H1 (cell line): ENCODE data around the gene HDHD5. TPM values are rescaled to one million over a fixed set of nuclear protein-coding genes. Genes with fewer than 3 reads are reported as not detected.

Experiments
- CTCF ChIA-PET: fragments of 300-600 bp; sonication (Branson Sonifier 250); formaldehyde crosslinking; loops from one replicate; lab custom pipeline; 2021; ENCODE audit not compliant: partially characterized antibody; lab: Charles Lee
- POLR2A ChIA-PET: fragments of 300-600 bp; sonication (Branson Sonifier 250); formaldehyde crosslinking; loops from one replicate; lab custom pipeline; 2021; ENCODE audit warnings: inconsistent platforms; ENCODE audit not compliant: partially characterized antibody; lab: Charles Lee
- DNase-seq, 2 experiments: peaks; one replicate each; pipeline versions ENCODE4 v3.0.0 to v3.0.0-alpha.2; 2010 to 2022; ENCODE audit warnings: low spot score in 2 of 2, low read depth in 1 of 2, mixed read lengths in 1 of 2
- FAIRE-seq: peaks from 2 replicates; lab custom pipeline; 2011; peaks lifted over from hg19 to GRCh38; lab: Jason Lieb, UNC
- H2AFZ ChIP-seq: 2 replicates; pipeline ENCODE4 v1.8.1; 2012; ENCODE audit warnings: low read length, inconsistent platforms
- H2AK5ac ChIP-seq: 2 replicates; pipeline ENCODE4 v1.6.1; 2013; ENCODE audit warnings: low read depth, low read length
- H2BK120ac ChIP-seq: replicated peaks from 2 replicates; pipeline ENCODE3; 2013; ENCODE audit warnings: low read depth, low read length, inconsistent platforms
- H2BK12ac ChIP-seq: 2 replicates; pipeline ENCODE4 v1.6.1; 2013; ENCODE audit warnings: low read depth, low read length
- H2BK15ac ChIP-seq: 2 replicates; pipeline ENCODE4 v1.6.1; 2013; ENCODE audit warnings: low read length
- H2BK20ac ChIP-seq: 2 replicates; pipeline ENCODE4 v1.6.1; 2013; ENCODE audit warnings: low read length
- H2BK5ac ChIP-seq: 2 replicates; pipeline ENCODE4 v1.6.1; 2013; ENCODE audit warnings: low read depth, low read length
- H3K14ac ChIP-seq: 2 replicates; pipeline ENCODE4 v1.6.1; 2013; ENCODE audit warnings: inconsistent platforms; ENCODE audit not compliant: insufficient read length
- H3K18ac ChIP-seq: 2 replicates; pipeline ENCODE4 v1.6.1; 2013; ENCODE audit warnings: low read length; ENCODE audit errors: extremely low read depth
- H3K23ac ChIP-seq: 2 replicates; pipeline ENCODE4 v1.6.1; 2013; ENCODE audit warnings: inconsistent platforms; ENCODE audit not compliant: insufficient read length
- H3K23me2 ChIP-seq: 2 replicates; pipeline ENCODE4 v1.6.1; 2013; ENCODE audit warnings: low read depth, low read length
- H3K27ac ChIP-seq: 2 replicates; pipeline ENCODE4 v1.6.1; 2011; ENCODE audit warnings: low read depth, low read length, inconsistent platforms
- H3K27me3 ChIP-seq, 4 experiments: replicated peaks in 1 of 4; 1 replicate in 1 of 4; 2 replicates in 3 of 4; pipeline versions ENCODE4 v1.6.1 to v1.8.1; 2011 to 2013; ENCODE audit warnings: low read length in 3 of 4, mild to moderate bottlenecking in 3 of 4, inconsistent platforms in 2 of 4, mixed read lengths in 2 of 4, moderate library complexity in 1 of 4; ENCODE audit not compliant: control insufficient read depth in 3 of 4, insufficient read depth in 3 of 4; ENCODE audit errors: extremely low read depth in 1 of 4
- H3K36me3 ChIP-seq, 4 experiments: 2 replicates each; pipeline versions ENCODE4 v1.6.1 to v1.8.1; 2011 to 2013; ENCODE audit warnings: mild to moderate bottlenecking in 4 of 4, low read length in 3 of 4, moderate library complexity in 2 of 4, control low read depth in 1 of 4, inconsistent platforms in 1 of 4; ENCODE audit not compliant: insufficient read depth in 4 of 4, control insufficient read depth in 2 of 4
- H3K4ac ChIP-seq: replicated peaks from 2 replicates; pipeline ENCODE3; 2013; ENCODE audit warnings: low read length, low read depth, mixed read lengths, inconsistent platforms; ENCODE audit not compliant: insufficient read length
- H3K4me1 ChIP-seq, 4 experiments: replicated peaks in 1 of 4; 1 replicate in 1 of 4; 2 replicates in 3 of 4; pipeline versions ENCODE4 v1.6.1 to v1.8.1; 2011 to 2013; ENCODE audit warnings: low read length in 3 of 4, inconsistent platforms in 2 of 4, mixed read lengths in 1 of 4; ENCODE audit not compliant: insufficient read depth in 4 of 4, control insufficient read depth in 3 of 4
- H3K4me2 ChIP-seq, 2 experiments: 2 replicates each; pipeline versions ENCODE4 v1.6.1 to v1.8.1; 2011 to 2013; ENCODE audit warnings: low read depth in 2 of 2, low read length in 2 of 2, control low read depth in 1 of 2, inconsistent platforms in 1 of 2, mild to moderate bottlenecking in 1 of 2; ENCODE audit not compliant: insufficient read depth in 1 of 2
- H3K4me3 ChIP-seq, 4 experiments: fragments of 200-600, 300-600 bp in 1 of 4; sonication (generic), shearing (Covaris generic), sonication (Bioruptor Twin) in 1 of 4; 2 replicates each; pipeline versions ENCODE4 v1.5.1 to v1.8.1; 2011 to 2016; ENCODE audit warnings: low read length in 4 of 4, low read depth in 3 of 4, control low read depth in 2 of 4, inconsistent platforms in 2 of 4, mild to moderate bottlenecking in 2 of 4, mixed read lengths in 1 of 4, moderate library complexity in 1 of 4; ENCODE audit not compliant: insufficient read depth in 2 of 4; ENCODE audit errors: extremely low read depth in 1 of 4
- H3K56ac ChIP-seq: replicated peaks from 2 replicates; pipeline ENCODE3; 2013; ENCODE audit warnings: low read depth, mild to moderate bottlenecking, mixed read lengths, low read length, inconsistent platforms; ENCODE audit not compliant: insufficient read length
- H3K79me1 ChIP-seq: 2 replicates; pipeline ENCODE4 v1.6.1; 2013; ENCODE audit warnings: low read depth, low read length, control low read depth
- H3K79me2 ChIP-seq, 2 experiments: 2 replicates each; pipeline versions ENCODE4 v1.6.1 to v1.8.1; 2012 to 2013; ENCODE audit warnings: low read length in 2 of 2, mild to moderate bottlenecking in 2 of 2, inconsistent platforms in 1 of 2; ENCODE audit not compliant: insufficient read depth in 2 of 2, control insufficient read depth in 1 of 2
- H3K9ac ChIP-seq, 4 experiments: replicated peaks in 1 of 4; 1 replicate in 1 of 4; 2 replicates in 3 of 4; pipeline versions ENCODE4 v1.6.1 to v1.8.1; 2011 to 2013; ENCODE audit warnings: low read depth in 3 of 4, low read length in 3 of 4, control low read depth in 2 of 4, mild to moderate bottlenecking in 2 of 4, moderate library complexity in 2 of 4, inconsistent platforms in 1 of 4; ENCODE audit errors: extremely low read depth in 1 of 4
- H3K9me3 ChIP-seq, 2 experiments: 2 replicates each; pipeline versions ENCODE4 v1.6.1 to v1.8.1; 2012 to 2013; ENCODE audit warnings: mild to moderate bottlenecking in 2 of 2, moderate library complexity in 2 of 2, control low read depth in 1 of 2, inconsistent platforms in 1 of 2, low read depth in 1 of 2, low read length in 1 of 2, mixed read lengths in 1 of 2; ENCODE audit not compliant: insufficient read depth in 2 of 2
- H4K20me1 ChIP-seq, 2 experiments: replicated peaks in 1 of 2; 2 replicates each; pipeline versions ENCODE3 to v1.8.1; 2011 to 2013; ENCODE audit warnings: inconsistent platforms in 2 of 2, low read length in 2 of 2, mild to moderate bottlenecking in 1 of 2; ENCODE audit not compliant: insufficient read depth in 2 of 2, control insufficient read depth in 1 of 2
- H4K5ac ChIP-seq: 2 replicates; pipeline ENCODE4 v1.6.1; 2013; ENCODE audit warnings: low read length, low read depth, mixed read lengths, inconsistent platforms; ENCODE audit not compliant: insufficient read length
- H4K8ac ChIP-seq: 2 replicates; pipeline ENCODE4 v1.8.0; 2013; ENCODE audit warnings: mild to moderate bottlenecking, moderate library complexity, low read length, inconsistent platforms; ENCODE audit not compliant: insufficient read depth; ENCODE audit errors: extremely low read depth
- H4K91ac ChIP-seq: replicated peaks from 2 replicates; pipeline ENCODE3; 2013; ENCODE audit warnings: low read length, mixed read lengths, inconsistent platforms; ENCODE audit not compliant: insufficient read length
- FOSL1 ChIP-seq: IDR thresholded peaks from 2 replicates; pipeline ENCODE4 v1.6.1; 2011; ENCODE audit warnings: mild to moderate bottlenecking, low read depth, low read length, moderate library complexity; ENCODE audit not compliant: insufficient read depth
- MAFK ChIP-seq: IDR thresholded peaks from 2 replicates; pipeline ENCODE4 v1.6.1; 2012; ENCODE audit warnings: low read depth, mild to moderate bottlenecking, improper control_type of control experiment, low read length
- WGBS, 2 experiments: shearing (Covaris generic) in 1 of 2; methylation state at CpG; one replicate each; pipeline versions ENCODE4 v1.1.6 to v1.1.7; 2013 to 2015; ENCODE audit warnings: low lambda C conversion rate in 2 of 2, mixed read lengths in 2 of 2, inconsistent platforms in 1 of 2, low coverage in 1 of 2, missing lambda C conversion rate in 1 of 2; ENCODE audit not compliant: insufficient replicate concordance in 2 of 2, insufficient coverage in 1 of 2, insufficient read length in 1 of 2; ENCODE audit errors: extremely low coverage in 1 of 2, missing lambda C conversion rate in 1 of 2; 5-methylcytosine and 5-hydroxymethylcytosine counted together
- polyA plus RNA-seq, 7 experiments: library from polyadenylated mRNA; depleted of rRNA in 3 of 7; stranded (reverse) in 5 of 7; unstranded in 2 of 7; fragments of >200 nt in 5 of 7; fragments of 200-250 nt in 2 of 7; gene quantifications; 1 replicate in 5 of 7; 2 replicates in 1 of 7; 4 replicates in 1 of 7; pipeline versions ENCODE4 v1.2.1 to v1.2.3, GENCODE V29; 2011 to 2013; ENCODE audit warnings: missing spikeins in 2 of 7, mixed read lengths in 2 of 7
- total RNA-seq: library from RNA; stranded (reverse); fragmentation: NEBNext Ultra II Directional; extraction: Animal tissue kit (Norgen Biotek cat#: 25700); gene quantifications from 2 replicates; pipeline ENCODE4 v1.2.1, GENCODE V29; 2021
- TF ChIP-seq, protein P1 (sequence below): IDR thresholded peaks from 2 replicates; pipeline ENCODE4 v1.6.1; 2011; ENCODE audit warnings: low read length, improper control_type of control experiment

The HDHD5 gene
- total and polyA plus RNA-seq, 2 of the 8 experiments (the other 6 are each of a cell fraction or from before 2014, with no cell fraction given): 68.3 to 123 TPM

DNA sequence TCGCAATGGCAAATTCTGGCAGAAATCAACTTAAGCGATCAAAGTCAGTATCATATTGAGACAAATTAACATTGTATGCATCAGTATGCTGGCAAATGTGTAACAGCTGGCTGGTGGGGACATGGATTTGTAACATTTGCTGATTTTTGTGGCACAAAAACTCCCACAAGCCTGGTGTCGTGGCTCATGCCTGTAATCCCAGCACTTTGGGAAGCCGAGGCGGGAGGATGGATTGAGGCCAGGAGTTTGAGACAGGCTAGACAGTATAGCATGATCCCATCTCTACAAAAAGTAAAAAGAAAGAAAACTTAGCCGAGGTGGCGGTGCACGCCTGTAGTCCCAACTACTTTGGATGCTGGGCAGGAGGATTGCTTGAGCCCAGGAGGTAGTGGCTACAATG lies 17.6 kb upstream of the HDHD5 start:
- Histone ChIP-seq H2BK15ac (no peak overlapping the region), H3K56ac (no peak overlapping the region), H2AFZ (no peak overlapping the region), H3K27me3 (no peaks in the 10 kb centered on the region), H2AK5ac (no peak overlapping the region), H3K9ac (no peak overlapping the region), H3K4me1 (peaks cover 0 to 11% (median 5%) of the 10 kb centered on the region in 4 experiments; a peak in 5 of 7 replicates), H3K79me2 (no peaks in the 10 kb centered on the region), H2BK20ac (no peak overlapping the region), H4K8ac (no peak overlapping the region), H4K91ac (no peak overlapping the region), H3K18ac (no peak overlapping the region), H3K9me3 (no peaks in the 10 kb centered on the region), H3K4me3 (no peak overlapping the region), H3K27ac (no peak overlapping the region), H3K4ac (no peak overlapping the region), H3K23ac (no peak overlapping the region), H3K79me1 (no peaks in the 10 kb centered on the region), H3K14ac (no peak overlapping the region), H2BK12ac (no peak overlapping the region), H2BK120ac (no peak overlapping the region), H2BK5ac (no peak overlapping the region), H4K20me1 (no peaks in the 10 kb centered on the region), H3K36me3 (peaks cover 0 to 8% (median 0%) of the 10 kb centered on the region in 4 experiments; a peak in 3 of 8 replicates), H4K5ac (no peak overlapping the region), H3K23me2 (no peaks in the 10 kb centered on the region), H3K4me2 (no peak overlapping the region)
- DNase-seq: no peak
- POLR2A ChIA-PET: interaction anchor here (0.6 to 6.0 kb wide), 2 partner anchors 15 to 36 kb away, joined by 4 to 42 read pairs; no protein-coding TSS in a partner anchor
- FAIRE-seq: no peak
- 95% methylated on average over 8 of the region's 8 CpGs; no CpG with 5 or more reads in 1 of the 2 experiments for WGBS, 2 experiments
- TF ChIP-seq MAFK (no peak), FOSL1 (no peak)
- TF ChIP-seq, protein P1, sequence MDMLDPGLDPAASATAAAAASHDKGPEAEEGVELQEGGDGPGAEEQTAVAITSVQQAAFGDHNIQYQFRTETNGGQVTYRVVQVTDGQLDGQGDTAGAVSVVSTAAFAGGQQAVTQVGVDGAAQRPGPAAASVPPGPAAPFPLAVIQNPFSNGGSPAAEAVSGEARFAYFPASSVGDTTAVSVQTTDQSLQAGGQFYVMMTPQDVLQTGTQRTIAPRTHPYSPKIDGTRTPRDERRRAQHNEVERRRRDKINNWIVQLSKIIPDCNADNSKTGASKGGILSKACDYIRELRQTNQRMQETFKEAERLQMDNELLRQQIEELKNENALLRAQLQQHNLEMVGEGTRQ: no peak
- CTCF ChIA-PET: interaction anchor here (0.7 to 6.7 kb wide), 5 partner anchors 12 to 58 kb away, joined by 3 to 51 read pairs (median 3); no protein-coding TSS in a partner anchor
